MCF 10A (cell line): ENCODE data around the gene FGD4. TPM values are rescaled to one million over a fixed set of nuclear protein-coding genes. Genes with fewer than 3 reads are reported as not detected.

Experiments used
- BruUV-seq: library from RNA; stranded (reverse); fragments of 400-500 nt; replicated peaks from 2 replicates; lab custom pipeline; 2021; lab: Mats Ljungman, UMichigan
- CTCF ChIA-PET: fragments of 300-600 bp; sonication (Branson Sonifier 250); formaldehyde crosslinking; extraction: SDS; loops from one replicate; lab custom pipeline; 2021; ENCODE audit warnings: antibody characterized with exemption, inconsistent platforms; lab: Yijun Ruan, JAX
- POLR2A ChIA-PET: fragments of 300-600, 350-650 bp; sonication (Branson Sonifier 250); formaldehyde crosslinking; extraction: SDS; loops from one replicate; lab custom pipeline; 2020; ENCODE audit warnings: antibody characterized with exemption, inconsistent platforms; lab: Yijun Ruan, JAX
- DNase-seq: peaks from one replicate; pipeline ENCODE4 v3.0.0-alpha.2; 2018; ENCODE audit not compliant: unreplicated experiment
- H3K27ac Mint-ChIP-seq: one replicate; pipeline ENCODE4 v1.8.0; 2022; ENCODE audit warnings: mild to moderate bottlenecking, low read depth, mixed read lengths; ENCODE audit not compliant: unreplicated experiment
- H3K27me3 Mint-ChIP-seq: one replicate; pipeline ENCODE4 v1.8.0; 2022; ENCODE audit warnings: mixed read lengths; ENCODE audit not compliant: insufficient read depth, unreplicated experiment
- H3K36me3 Mint-ChIP-seq: one replicate; pipeline ENCODE4 v1.8.0; 2022; ENCODE audit warnings: mild to moderate bottlenecking, moderate library complexity, mixed read lengths; ENCODE audit not compliant: insufficient read depth, unreplicated experiment
- H3K4me1 Mint-ChIP-seq: one replicate; pipeline ENCODE4 v1.8.0; 2022; ENCODE audit warnings: mixed read lengths; ENCODE audit not compliant: insufficient read depth, unreplicated experiment
- H3K4me3 Mint-ChIP-seq: one replicate; pipeline ENCODE4 v1.8.0; 2022; ENCODE audit warnings: mild to moderate bottlenecking, moderate library complexity, mixed read lengths; ENCODE audit not compliant: unreplicated experiment
- H3K9me3 Mint-ChIP-seq: one replicate; pipeline ENCODE4 v1.8.0; 2022; ENCODE audit warnings: mixed read lengths; ENCODE audit not compliant: unreplicated experiment
- intact Hi-C: fragments of 100-400 bp; cut with micrococcal nuclease; formaldehyde crosslinking; loops from 2 replicates; pipeline ENCODE4 v1.14.1; 2022
- total RNA-seq: library from RNA; stranded (reverse); gene quantifications from 2 replicates; pipeline ENCODE4 v1.2.3, GENCODE V29; 2022
- TF ChIP-seq, protein P1 (sequence below): fragments of 200-600 bp; IDR thresholded peaks from one replicate; pipeline ENCODE4 v1.8.0; 2022; ENCODE audit warnings: antibody characterized with exemption, mild to moderate bottlenecking; ENCODE audit not compliant: unreplicated experiment

Gene FGD4
- total RNA-seq, 1 experiment from 2014 or later = 34.7 TPM

DNA sequence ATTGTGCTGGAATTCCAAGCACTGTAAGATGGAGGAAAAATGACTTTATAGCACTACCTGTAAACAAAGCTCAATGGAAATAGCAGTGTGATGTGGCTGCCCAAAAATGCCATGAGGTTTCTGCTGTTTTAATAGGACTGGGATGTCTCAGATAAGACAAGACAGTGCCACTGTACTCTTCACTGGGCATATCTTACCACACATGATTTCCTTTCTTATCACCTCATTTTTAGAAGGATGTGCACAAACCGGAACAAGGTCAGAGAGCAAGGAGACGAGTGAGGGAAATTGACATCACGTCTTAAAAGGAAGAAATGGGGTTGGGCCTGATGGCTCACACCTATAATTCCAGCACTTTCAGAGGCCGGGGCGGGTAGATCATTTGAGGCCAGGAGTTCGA lies 38.4 kb upstream of the FGD4 start:
- no peaks in the 10 kb centered on the region for H3K27me3 Mint-ChIP-seq
- no peak overlapping the region for H3K4me3 Mint-ChIP-seq
- no peaks in the 10 kb centered on the region for H3K36me3 Mint-ChIP-seq
- intact Hi-C loops = no loop called here
- H3K4me1 Mint-ChIP-seq = peaks cover 5% of the 10 kb centered on the region
- no peaks in the 10 kb centered on the region for H3K9me3 Mint-ChIP-seq
- CTCF ChIA-PET = interaction anchor here (0.6 to 1.6 kb wide), 3 partner anchors 262 to 659 kb away, joined by 3 to 7 read pairs (median 5); no protein-coding TSS in a partner anchor
- POLR2A ChIA-PET = interaction anchor here (1.0 kb wide), 1 partner anchor 291 kb away, joined by 3 read pairs; no protein-coding TSS in a partner anchor
- no peak overlapping the region for H3K27ac Mint-ChIP-seq
- no TSS peak for BruUV-seq
- TF ChIP-seq, protein P1, sequence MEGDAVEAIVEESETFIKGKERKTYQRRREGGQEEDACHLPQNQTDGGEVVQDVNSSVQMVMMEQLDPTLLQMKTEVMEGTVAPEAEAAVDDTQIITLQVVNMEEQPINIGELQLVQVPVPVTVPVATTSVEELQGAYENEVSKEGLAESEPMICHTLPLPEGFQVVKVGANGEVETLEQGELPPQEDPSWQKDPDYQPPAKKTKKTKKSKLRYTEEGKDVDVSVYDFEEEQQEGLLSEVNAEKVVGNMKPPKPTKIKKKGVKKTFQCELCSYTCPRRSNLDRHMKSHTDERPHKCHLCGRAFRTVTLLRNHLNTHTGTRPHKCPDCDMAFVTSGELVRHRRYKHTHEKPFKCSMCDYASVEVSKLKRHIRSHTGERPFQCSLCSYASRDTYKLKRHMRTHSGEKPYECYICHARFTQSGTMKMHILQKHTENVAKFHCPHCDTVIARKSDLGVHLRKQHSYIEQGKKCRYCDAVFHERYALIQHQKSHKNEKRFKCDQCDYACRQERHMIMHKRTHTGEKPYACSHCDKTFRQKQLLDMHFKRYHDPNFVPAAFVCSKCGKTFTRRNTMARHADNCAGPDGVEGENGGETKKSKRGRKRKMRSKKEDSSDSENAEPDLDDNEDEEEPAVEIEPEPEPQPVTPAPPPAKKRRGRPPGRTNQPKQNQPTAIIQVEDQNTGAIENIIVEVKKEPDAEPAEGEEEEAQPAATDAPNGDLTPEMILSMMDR = no peak
- DNase-seq = no peak

DNA sequence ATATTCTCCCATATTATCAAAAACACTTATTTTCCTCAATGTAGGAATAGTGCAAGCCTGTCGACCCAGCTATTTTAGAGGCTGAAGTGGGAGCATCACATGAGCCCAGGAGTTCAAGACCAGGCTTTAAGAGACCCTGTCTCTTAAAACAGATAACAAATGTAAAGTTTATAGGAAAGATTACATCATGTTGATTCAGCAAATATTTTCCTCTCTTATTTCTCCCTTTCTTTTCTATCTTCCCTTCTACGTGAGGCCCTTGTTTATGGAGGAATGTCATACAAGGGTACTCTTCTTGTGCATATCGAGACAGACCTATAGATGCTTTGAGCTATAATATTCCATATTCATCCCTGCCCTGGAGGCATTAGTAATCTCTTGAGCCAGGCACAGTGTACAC lies 36.5 kb upstream of the FGD4 start:
- POLR2A ChIA-PET = interaction anchor here (0.7 to 1.0 kb wide), 2 partner anchors 36 to 308 kb away, joined by 3 to 5 read pairs; no protein-coding TSS in a partner anchor
- DNase-seq = no peak
- BruUV-seq = no TSS peak
- H3K27ac Mint-ChIP-seq = no peak overlapping the region
- H3K36me3 Mint-ChIP-seq = no peaks in the 10 kb centered on the region
- intact Hi-C loops = no loop called here
- CTCF ChIA-PET = interaction anchor here (0.5 to 1.8 kb wide), 7 partner anchors 19 to 309 kb away, joined by 3 to 4 read pairs (median 4); no protein-coding TSS in a partner anchor
- H3K9me3 Mint-ChIP-seq = no peaks in the 10 kb centered on the region
- TF ChIP-seq, protein P1 = no peak
- H3K27me3 Mint-ChIP-seq = no peaks in the 10 kb centered on the region
- H3K4me3 Mint-ChIP-seq = no peak overlapping the region
- H3K4me1 Mint-ChIP-seq = peaks cover 5% of the 10 kb centered on the region

DNA sequence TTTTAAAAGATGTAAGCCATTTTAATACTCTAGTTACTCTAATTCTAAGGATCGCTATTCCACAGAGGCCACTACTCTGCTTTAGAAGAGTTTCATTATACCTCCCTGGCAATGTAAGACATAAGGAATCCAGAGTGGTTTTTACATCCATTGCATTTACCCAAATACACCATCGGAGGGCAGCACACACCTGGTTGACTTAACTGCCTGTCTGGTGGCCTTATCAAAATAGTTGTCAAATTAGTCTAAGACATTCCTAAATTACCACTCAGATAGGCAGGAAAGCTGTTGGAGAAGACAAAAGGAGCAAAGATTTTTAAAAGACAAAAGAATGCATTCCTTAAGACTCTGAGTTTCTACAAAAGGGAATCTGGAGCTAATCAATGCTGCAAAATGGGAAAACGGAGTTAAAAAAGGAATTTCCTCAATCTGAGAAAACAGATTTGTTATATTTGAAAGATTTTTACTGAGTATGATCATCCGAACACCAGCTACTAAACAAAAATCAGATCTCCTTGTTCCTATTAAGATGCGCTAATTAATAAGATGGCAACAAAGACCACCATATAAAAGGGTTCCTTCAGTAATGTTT lies 33.8 kb upstream of the FGD4 start:
- no peak overlapping the region for H3K27ac Mint-ChIP-seq
- peak; percentile 81 for DNase-seq
- TF ChIP-seq, protein P1 = peak; percentile 85
- no peaks in the 10 kb centered on the region for H3K36me3 Mint-ChIP-seq
- no TSS peak for BruUV-seq
- CTCF ChIA-PET = interaction anchor here (0.5 to 8.0 kb wide), 40 partner anchors 8 to 1666 kb away, joined by 3 to 97 read pairs (median 3); no protein-coding TSS in a partner anchor
- peaks cover 5% of the 10 kb centered on the region for H3K4me1 Mint-ChIP-seq
- POLR2A ChIA-PET = interaction anchor here (0.6 to 2.0 kb wide), 8 partner anchors 33 to 1058 kb away, joined by 3 to 7 read pairs (median 3); partner anchors contain the start of genes FGD4 and YARS2
- H3K27me3 Mint-ChIP-seq = no peaks in the 10 kb centered on the region
- no peaks in the 10 kb centered on the region for H3K9me3 Mint-ChIP-seq
- no peak overlapping the region for H3K4me3 Mint-ChIP-seq
- intact Hi-C loops = loop anchor here (1.0 to 2.0 kb wide), 4 partner anchors 89 to 389 kb away; partner anchors contain the start of gene YARS2

DNA sequence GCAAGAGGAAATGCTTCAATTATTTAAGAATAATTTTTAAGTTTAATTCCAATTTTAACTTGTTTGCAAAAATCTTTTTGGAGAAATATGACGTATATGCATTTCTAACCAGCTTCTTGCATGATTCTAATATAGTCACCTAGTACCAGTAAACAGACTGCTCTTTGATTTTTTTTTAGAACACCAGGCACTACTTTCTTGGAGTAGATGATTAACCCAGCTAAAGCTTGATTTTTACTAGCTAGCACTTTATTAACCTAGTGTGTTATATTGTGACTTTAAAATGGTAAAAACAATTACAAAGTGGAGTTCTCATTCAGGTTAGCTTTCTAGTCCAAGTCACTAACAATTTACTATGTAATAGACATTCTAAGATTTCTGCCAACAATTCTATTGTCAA lies 32.6 kb upstream of the FGD4 start:
- Mint-ChIP-seq H3K4me3 (no peak overlapping the region), H3K4me1 (peaks cover 5% of the 10 kb centered on the region), H3K9me3 (no peaks in the 10 kb centered on the region), H3K36me3 (no peaks in the 10 kb centered on the region), H3K27ac (no peak overlapping the region), H3K27me3 (no peaks in the 10 kb centered on the region)
- CTCF ChIA-PET = interaction anchor here (0.5 to 8.0 kb wide), 15 partner anchors 9 to 889 kb away, joined by 3 to 97 read pairs (median 6); partner anchors contain the start of gene FGD4
- intact Hi-C loops = no loop called here
- no TSS peak for BruUV-seq
- no peak for DNase-seq
- POLR2A ChIA-PET = interaction anchor here (1.0 to 1.6 kb wide), 3 partner anchors 10 to 34 kb away, joined by 3 to 4 read pairs (median 4); no protein-coding TSS in a partner anchor
- TF ChIP-seq, protein P1 = no peak
